Activated T-cell treated with anti-CD3 and anti-CD28 coated beads, Interleukin-2, amount 50 U/mL, for 24 hours (primary cell): Measurements from ENCODE around the gene SMAP1.

ENCODE experiments used
- DNase-seq: peaks from one replicate; pipeline ENCODE4 v3.0.0-alpha.2; 2020
- H3K27ac Mint-ChIP-seq: 2 replicates; pipeline ENCODE4 v1.8.0; 2020; ENCODE audit warnings: mild to moderate bottlenecking, mixed read lengths
- H3K27me3 Mint-ChIP-seq: 2 replicates; pipeline ENCODE4 v1.8.0; 2020; ENCODE audit warnings: mixed read lengths
- H3K36me3 Mint-ChIP-seq: 2 replicates; pipeline ENCODE4 v1.8.0; 2020; ENCODE audit warnings: low read depth, mixed read lengths
- H3K4me1 Mint-ChIP-seq: 2 replicates; pipeline ENCODE4 v1.8.0; 2020; ENCODE audit warnings: low read depth, mixed read lengths
- H3K4me3 Mint-ChIP-seq: 2 replicates; pipeline ENCODE4 v1.8.0; 2020; ENCODE audit warnings: mild to moderate bottlenecking, moderate library complexity, mixed read lengths
- H3K9me3 Mint-ChIP-seq: 2 replicates; pipeline ENCODE4 v1.8.0; 2020; ENCODE audit warnings: mixed read lengths

The SMAP1 gene

DNA sequence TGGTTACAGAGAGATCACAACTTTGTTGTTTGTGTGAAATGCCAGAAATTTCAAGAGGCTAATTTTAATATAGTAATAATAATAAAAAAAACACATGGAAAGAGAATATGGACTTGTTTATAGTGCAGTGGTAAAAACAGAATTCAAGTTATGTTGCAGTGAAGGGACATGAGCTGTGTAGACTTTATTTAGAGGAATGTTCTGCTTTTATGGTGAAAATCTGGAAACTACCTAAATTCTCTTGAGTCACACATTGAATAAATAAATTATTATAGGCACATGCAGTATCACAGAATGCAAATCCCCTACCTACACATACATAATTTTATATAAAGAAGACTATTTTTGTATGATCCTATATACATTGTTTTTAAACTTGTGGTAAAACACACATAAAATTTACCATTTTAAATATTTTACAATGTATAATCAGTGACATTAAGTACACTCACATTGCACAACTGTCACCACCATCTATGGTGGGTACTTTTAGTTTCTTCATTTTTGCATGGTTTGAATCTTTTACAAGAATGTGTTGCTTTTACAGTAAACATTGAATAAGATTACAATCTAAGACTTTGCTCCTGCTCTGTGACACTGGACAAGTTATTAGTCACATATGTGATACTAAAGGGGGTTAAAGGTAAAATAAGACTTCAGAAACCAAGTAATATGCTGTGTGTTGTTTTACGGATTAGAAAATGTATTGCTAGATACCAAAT is 181.8 kb downstream of the SMAP1 start:
- DNase-seq = no peak
- Mint-ChIP-seq H3K4me1 (peaks cover 2% of the 10 kb centered on the region), H3K4me3 (no peak overlapping the region), H3K36me3 (peaks cover 31% of the 10 kb centered on the region), H3K27me3 (no peaks in the 10 kb centered on the region), H3K9me3 (no peaks in the 10 kb centered on the region), H3K27ac (no peak overlapping the region)

DNA sequence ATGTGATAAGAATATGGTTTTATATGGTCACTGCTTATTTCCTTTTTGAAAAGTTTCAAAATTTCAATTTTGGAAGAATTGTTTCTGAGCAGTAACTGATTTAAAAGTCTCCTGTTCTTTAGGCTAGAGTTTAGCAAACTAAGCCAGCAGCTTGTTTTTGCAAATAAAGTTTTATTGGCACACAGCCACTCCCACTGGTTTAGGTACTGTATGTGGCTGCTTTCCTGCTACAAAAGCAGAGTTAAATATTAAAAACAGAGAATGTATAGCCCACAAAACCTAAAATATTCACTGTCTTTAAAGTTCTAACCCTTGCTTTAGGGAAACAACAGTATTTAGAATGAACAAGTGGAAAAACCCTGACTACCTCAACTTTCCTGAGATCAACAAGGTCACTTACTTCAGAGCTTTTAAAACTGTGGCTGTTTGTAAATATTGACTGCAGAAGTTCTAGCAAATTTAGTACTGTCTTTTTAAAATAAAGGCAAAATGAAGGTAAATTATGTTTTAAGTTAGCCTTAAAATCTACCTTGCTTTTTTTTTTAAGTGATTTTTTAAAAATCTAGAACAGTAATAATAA is 185.1 kb downstream of the SMAP1 start:
- peaks cover 43% of the 10 kb centered on the region for H3K36me3 Mint-ChIP-seq
- no peak for DNase-seq
- no peak overlapping the region for H3K4me3 Mint-ChIP-seq
- no peak overlapping the region for H3K27ac Mint-ChIP-seq
- peaks cover 2% of the 10 kb centered on the region for H3K4me1 Mint-ChIP-seq
- no peaks in the 10 kb centered on the region for H3K9me3 Mint-ChIP-seq
- H3K27me3 Mint-ChIP-seq = no peaks in the 10 kb centered on the region

DNA sequence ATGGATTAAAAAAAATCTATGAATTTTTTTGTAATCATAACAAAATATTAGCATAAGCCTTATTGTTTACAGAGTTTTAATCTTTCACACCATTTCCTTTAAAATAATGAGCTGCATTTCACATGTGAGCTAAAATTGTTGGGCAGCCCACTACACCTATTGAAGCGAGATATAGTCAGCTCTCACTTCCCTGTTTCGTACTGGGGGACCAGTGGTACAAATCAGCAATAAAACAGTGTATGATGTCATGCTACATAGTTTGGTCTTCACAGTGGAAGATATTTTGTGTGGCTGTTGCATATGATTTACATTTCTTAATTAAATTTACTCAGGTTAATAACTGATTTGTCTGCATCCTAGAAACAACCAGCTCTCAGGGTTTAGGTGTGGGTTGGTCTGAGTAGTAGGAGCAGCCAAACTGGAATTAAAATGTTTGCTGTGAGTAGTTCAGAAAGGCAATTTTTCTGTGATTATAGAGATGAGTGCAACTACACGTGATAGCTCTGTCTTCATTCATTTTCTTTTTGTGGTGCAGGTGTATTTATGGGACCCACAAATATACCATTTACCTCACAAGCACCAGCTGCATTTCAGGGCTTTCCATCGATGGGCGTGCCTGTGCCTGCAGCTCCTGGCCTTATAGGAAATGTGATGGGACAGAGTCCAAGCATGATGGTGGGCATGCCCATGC is 189.8 kb downstream of the SMAP1 start:
- no peaks in the 10 kb centered on the region for H3K27me3 Mint-ChIP-seq
- no peak for DNase-seq
- H3K4me1 Mint-ChIP-seq = no peaks in the 10 kb centered on the region
- no peaks in the 10 kb centered on the region for H3K9me3 Mint-ChIP-seq
- H3K4me3 Mint-ChIP-seq = no peak overlapping the region
- H3K36me3 Mint-ChIP-seq = peaks cover 71% of the 10 kb centered on the region
- no peak overlapping the region for H3K27ac Mint-ChIP-seq

DNA sequence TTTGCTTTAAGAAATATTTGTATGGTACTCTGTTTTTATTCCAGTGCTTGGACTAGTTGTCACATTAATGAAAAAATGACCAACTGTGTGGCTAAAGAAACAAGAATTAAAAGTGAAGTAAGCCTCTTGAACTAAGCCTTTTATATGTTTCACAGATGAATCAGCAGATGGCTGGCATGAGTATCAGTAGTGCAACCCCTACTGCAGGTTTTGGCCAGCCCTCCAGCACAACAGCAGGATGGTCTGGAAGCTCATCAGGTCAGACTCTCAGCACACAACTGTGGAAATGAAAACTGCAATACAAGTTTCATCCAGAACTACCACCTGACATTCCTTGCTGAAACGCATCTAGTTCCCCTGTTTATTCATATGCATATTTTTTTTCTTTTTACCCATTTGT is 192.4 kb downstream of the SMAP1 start:
- peaks cover 53% of the 10 kb centered on the region for H3K36me3 Mint-ChIP-seq
- no peak overlapping the region for H3K4me3 Mint-ChIP-seq
- H3K4me1 Mint-ChIP-seq = no peaks in the 10 kb centered on the region
- no peaks in the 10 kb centered on the region for H3K27me3 Mint-ChIP-seq
- no peak overlapping the region for H3K27ac Mint-ChIP-seq
- no peak for DNase-seq
- H3K9me3 Mint-ChIP-seq = no peaks in the 10 kb centered on the region

DNA sequence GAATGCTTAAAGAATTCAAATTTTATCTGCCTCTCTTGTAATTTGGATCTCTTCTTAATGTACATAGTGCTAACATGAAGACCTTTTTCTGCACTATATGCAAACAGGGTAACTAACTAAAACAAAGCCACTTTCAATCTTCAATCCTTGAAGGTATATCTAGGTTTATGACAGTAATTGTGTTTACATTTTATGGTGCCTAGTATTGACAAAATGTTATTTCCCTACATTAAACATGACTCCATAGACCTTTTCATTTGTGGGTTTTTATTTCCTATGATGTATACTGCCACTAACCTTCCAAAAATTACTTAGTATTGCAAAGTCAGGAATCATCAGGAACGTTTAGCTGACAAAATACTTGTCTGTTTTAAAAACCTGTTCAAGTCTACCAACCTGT is 193.2 kb downstream of the SMAP1 start:
- no peaks in the 10 kb centered on the region for H3K4me1 Mint-ChIP-seq
- no peak overlapping the region for H3K4me3 Mint-ChIP-seq
- H3K27ac Mint-ChIP-seq = no peak overlapping the region

GRCh38 chr6:70863343-70863742 is 195.7 kb downstream of the SMAP1 start:
- H3K27ac Mint-ChIP-seq = no peak overlapping the region
- H3K27me3 Mint-ChIP-seq = no peaks in the 10 kb centered on the region
- no peaks in the 10 kb centered on the region for H3K4me1 Mint-ChIP-seq
- H3K4me3 Mint-ChIP-seq = no peak overlapping the region
- DNase-seq = no peak
- H3K9me3 Mint-ChIP-seq = no peaks in the 10 kb centered on the region
- peaks cover 31% of the 10 kb centered on the region for H3K36me3 Mint-ChIP-seq

More for the DNA sequence above, 193.2 kb downstream of the SMAP1 start:
- Mint-ChIP-seq H3K36me3 (peaks cover 45% of the 10 kb centered on the region), H3K27me3 (no peaks in the 10 kb centered on the region), H3K9me3 (no peaks in the 10 kb centered on the region)
- DNase-seq = no peak

- Mint-ChIP-seq H3K27me3 (no peaks in the 10 kb centered on the region), H3K36me3 (peaks cover 23% of the 10 kb centered on the region), H3K4me3 (no peak overlapping the region), H3K27ac (no peak overlapping the region), H3K4me1 (no peaks in the 10 kb centered on the region), H3K9me3 (no peaks in the 10 kb centered on the region)
- no peak for DNase-seq
These were observed 196.7 kb downstream of the SMAP1 start for GRCh38 chr6:70864401-70864800.

GRCh38 chr6:70872469-70872868 is 204.8 kb downstream of the SMAP1 start:
- H3K36me3 Mint-ChIP-seq = no peaks in the 10 kb centered on the region
- peaks cover 21% of the 10 kb centered on the region for H3K9me3 Mint-ChIP-seq
- H3K27me3 Mint-ChIP-seq = peaks cover 24% of the 10 kb centered on the region
- no peak for DNase-seq
- H3K4me3 Mint-ChIP-seq = no peak overlapping the region
- H3K27ac Mint-ChIP-seq = no peak overlapping the region
- H3K4me1 Mint-ChIP-seq = no peaks in the 10 kb centered on the region

- Mint-ChIP-seq H3K4me1 (no peaks in the 10 kb centered on the region), H3K27me3 (peaks cover 29% of the 10 kb centered on the region), H3K36me3 (no peaks in the 10 kb centered on the region), H3K27ac (no peak overlapping the region), H3K9me3 (peaks cover 21% of the 10 kb centered on the region), H3K4me3 (no peak overlapping the region)
- no peak for DNase-seq
These were observed 206.7 kb downstream of the SMAP1 start for GRCh38 chr6:70874181-70874913.

DNA sequence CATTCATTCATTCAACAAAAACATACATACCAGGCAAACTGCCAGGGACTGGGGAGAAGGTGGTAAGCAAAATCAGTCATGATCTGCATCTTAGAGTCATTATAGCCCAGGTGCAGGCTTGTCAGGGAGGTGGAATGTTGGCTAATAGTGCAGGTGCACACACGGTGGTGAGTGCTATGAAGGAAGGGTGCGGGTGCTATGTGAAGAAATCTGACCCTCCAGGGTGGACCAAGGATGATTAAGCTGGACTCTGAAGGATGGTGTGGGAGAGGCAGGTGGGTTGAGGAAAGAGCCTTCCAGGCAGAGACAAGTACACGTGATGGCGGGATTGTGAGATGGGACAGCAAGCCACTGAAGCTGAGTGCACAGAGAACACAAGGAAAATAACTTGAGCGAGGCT is 211.8 kb downstream of the SMAP1 start:
- Mint-ChIP-seq H3K36me3 (no peaks in the 10 kb centered on the region), H3K4me3 (no peak overlapping the region), H3K4me1 (no peaks in the 10 kb centered on the region), H3K27me3 (peaks cover 39% of the 10 kb centered on the region), H3K27ac (no peak overlapping the region), H3K9me3 (no peaks in the 10 kb centered on the region)
- no peak for DNase-seq

GRCh38 chr6:70884074-70884983 is 216.6 kb downstream of the SMAP1 start:
- no peak overlapping the region for H3K4me3 Mint-ChIP-seq
- no peaks in the 10 kb centered on the region for H3K4me1 Mint-ChIP-seq
- H3K27ac Mint-ChIP-seq = no peak overlapping the region
- H3K36me3 Mint-ChIP-seq = no peaks in the 10 kb centered on the region
- peaks cover 26% of the 10 kb centered on the region for H3K27me3 Mint-ChIP-seq
- H3K9me3 Mint-ChIP-seq = no peaks in the 10 kb centered on the region
- peak; percentile 61 for DNase-seq

- no peak for DNase-seq
- Mint-ChIP-seq H3K4me1 (no peaks in the 10 kb centered on the region), H3K4me3 (no peak overlapping the region), H3K27ac (no peak overlapping the region), H3K27me3 (peaks cover 19% of the 10 kb centered on the region), H3K36me3 (no peaks in the 10 kb centered on the region), H3K9me3 (no peaks in the 10 kb centered on the region)
These were observed 218.4 kb downstream of the SMAP1 start for GRCh38 chr6:70886071-70886470.

DNA sequence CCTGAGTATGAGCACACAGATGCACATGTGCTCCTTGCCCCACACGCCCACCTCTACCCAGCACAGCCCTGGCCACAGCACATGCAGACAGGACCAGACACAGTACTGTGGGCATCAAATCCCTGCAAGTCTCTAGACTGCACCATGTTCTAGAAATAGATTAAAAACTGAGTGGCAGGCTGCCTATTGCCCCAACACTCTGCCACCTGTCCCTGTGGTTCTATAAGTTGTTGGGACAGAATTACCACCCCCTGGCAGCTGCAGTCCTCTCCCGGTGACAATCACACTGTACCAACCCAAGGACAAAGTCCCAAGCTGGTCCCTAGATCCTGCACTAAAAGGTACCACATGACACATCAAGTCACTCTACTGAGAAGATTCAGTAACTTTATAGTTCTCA is 219.0 kb downstream of the SMAP1 start:
- H3K27ac Mint-ChIP-seq = no peak overlapping the region
- H3K4me3 Mint-ChIP-seq = no peak overlapping the region
- H3K9me3 Mint-ChIP-seq = no peaks in the 10 kb centered on the region
- no peak for DNase-seq
- no peaks in the 10 kb centered on the region for H3K4me1 Mint-ChIP-seq
- no peaks in the 10 kb centered on the region for H3K36me3 Mint-ChIP-seq
- peaks cover 15% of the 10 kb centered on the region for H3K27me3 Mint-ChIP-seq

GRCh38 chr6:70889270-70889669 is 221.6 kb downstream of the SMAP1 start:
- Mint-ChIP-seq H3K36me3 (no peaks in the 10 kb centered on the region), H3K27ac (no peak overlapping the region), H3K27me3 (peaks cover 3% of the 10 kb centered on the region), H3K4me1 (no peaks in the 10 kb centered on the region), H3K4me3 (no peak overlapping the region), H3K9me3 (no peaks in the 10 kb centered on the region)
- no peak for DNase-seq
